Measurements from ENCODE around the gene RCCD1. TPM values are rescaled to one million over a fixed set of nuclear protein-coding genes. Genes with fewer than 3 reads are reported as not detected.

RCCD1 gene
- total RNA-seq, 1 experiment from 2014 or later = 51.5 TPM

DNA sequence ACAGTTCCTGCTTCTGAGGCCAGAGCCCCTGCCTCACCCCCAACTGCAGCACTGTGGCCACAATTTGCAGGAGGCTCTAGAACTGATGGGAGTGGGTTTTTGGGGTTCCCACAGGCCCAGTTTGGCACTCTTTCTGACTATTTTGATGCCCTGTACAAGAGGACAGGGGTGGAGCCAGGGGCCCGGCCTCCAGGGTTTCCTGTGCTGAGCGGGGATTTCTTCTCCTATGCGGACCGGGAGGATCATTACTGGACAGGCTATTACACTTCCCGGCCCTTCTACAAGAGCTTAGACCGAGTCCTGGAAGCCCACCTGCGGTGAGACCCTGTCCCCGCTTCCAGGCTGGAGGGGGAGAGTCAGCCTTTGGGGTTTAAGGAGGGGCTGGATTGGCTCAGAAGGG, 44.7 kb upstream of the RCCD1 start:
- no peaks in the 10 kb centered on the region for H3K79me2 ChIP-seq (ENCODE audit: low read depth)
- H3K4me2 ChIP-seq = no peak overlapping the region
- H3K9me2 ChIP-seq (ENCODE audit: insufficient read depth) = no peaks in the 10 kb centered on the region
- H3K4me3 ChIP-seq = no peak overlapping the region
- no peak for DNase-seq
- no peak overlapping the region for H2AFZ ChIP-seq
- CTCF ChIA-PET = interaction anchor here (0.6 kb wide), 1 partner anchor 9 kb away, joined by 7 read pairs; no protein-coding TSS in a partner anchor
- H3K27me3 ChIP-seq (ENCODE audit: insufficient read depth, low read depth) = no peaks in the 10 kb centered on the region
- no TSS peak for BruUV-seq (replicated peaks)
- intact Hi-C loops (cut with micrococcal nuclease; ENCODE audit: unreplicated experiment) = no loop called here
- TF ChIP-seq EZH2 (IDR thresholded peaks at IDR 0.05; ENCODE audit: low read depth) = no peak
- TF ChIP-seq, protein P1, sequence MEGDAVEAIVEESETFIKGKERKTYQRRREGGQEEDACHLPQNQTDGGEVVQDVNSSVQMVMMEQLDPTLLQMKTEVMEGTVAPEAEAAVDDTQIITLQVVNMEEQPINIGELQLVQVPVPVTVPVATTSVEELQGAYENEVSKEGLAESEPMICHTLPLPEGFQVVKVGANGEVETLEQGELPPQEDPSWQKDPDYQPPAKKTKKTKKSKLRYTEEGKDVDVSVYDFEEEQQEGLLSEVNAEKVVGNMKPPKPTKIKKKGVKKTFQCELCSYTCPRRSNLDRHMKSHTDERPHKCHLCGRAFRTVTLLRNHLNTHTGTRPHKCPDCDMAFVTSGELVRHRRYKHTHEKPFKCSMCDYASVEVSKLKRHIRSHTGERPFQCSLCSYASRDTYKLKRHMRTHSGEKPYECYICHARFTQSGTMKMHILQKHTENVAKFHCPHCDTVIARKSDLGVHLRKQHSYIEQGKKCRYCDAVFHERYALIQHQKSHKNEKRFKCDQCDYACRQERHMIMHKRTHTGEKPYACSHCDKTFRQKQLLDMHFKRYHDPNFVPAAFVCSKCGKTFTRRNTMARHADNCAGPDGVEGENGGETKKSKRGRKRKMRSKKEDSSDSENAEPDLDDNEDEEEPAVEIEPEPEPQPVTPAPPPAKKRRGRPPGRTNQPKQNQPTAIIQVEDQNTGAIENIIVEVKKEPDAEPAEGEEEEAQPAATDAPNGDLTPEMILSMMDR (conservative IDR thresholded peaks at IDR 0.05) = no peak
- POLR2A ChIA-PET (ENCODE audit: unreplicated experiment) = no interaction called here
- peaks cover 6% of the 10 kb centered on the region; the same call in 1 of the 2 replicates for H3F3A ChIP-seq (ENCODE audit: insufficient read depth, low read depth)
- H4K20me1 ChIP-seq (ENCODE audit: insufficient read depth) = no peaks in the 10 kb centered on the region
- no peaks in the 10 kb centered on the region for H3K9me3 ChIP-seq (ENCODE audit: insufficient read depth, low read depth)
- no peak overlapping the region for H3K27ac ChIP-seq
- H3K4me1 ChIP-seq (replicated peaks; ENCODE audit: insufficient read depth) = no peaks in the 10 kb centered on the region
- H3K36me3 ChIP-seq (ENCODE audit: low read depth) = no peaks in the 10 kb centered on the region

- no peak overlapping the region for H3K4me2 ChIP-seq
- no peak for TF ChIP-seq EZH2 (IDR thresholded peaks at IDR 0.05; ENCODE audit: low read depth)
- TF ChIP-seq, protein P1 (conservative IDR thresholded peaks at IDR 0.05) = no peak
- DNase-seq = no peak
- no TSS peak for BruUV-seq (replicated peaks)
- H3K9me2 ChIP-seq (ENCODE audit: insufficient read depth) = no peaks in the 10 kb centered on the region
- no peak overlapping the region for H3K27ac ChIP-seq
- POLR2A ChIA-PET (ENCODE audit: unreplicated experiment) = no interaction called here
- H3K4me1 ChIP-seq (replicated peaks; ENCODE audit: insufficient read depth) = no peaks in the 10 kb centered on the region
- no peaks in the 10 kb centered on the region for H4K20me1 ChIP-seq (ENCODE audit: insufficient read depth)
- intact Hi-C loops (cut with micrococcal nuclease; ENCODE audit: unreplicated experiment) = no loop called here
- no peak overlapping the region for H2AFZ ChIP-seq
- no peaks in the 10 kb centered on the region for H3K27me3 ChIP-seq (ENCODE audit: insufficient read depth, low read depth)
- no peaks in the 10 kb centered on the region for H3K36me3 ChIP-seq (ENCODE audit: low read depth)
- no peaks in the 10 kb centered on the region for H3K79me2 ChIP-seq (ENCODE audit: low read depth)
- H3K9me3 ChIP-seq (ENCODE audit: insufficient read depth, low read depth) = no peaks in the 10 kb centered on the region
- H3F3A ChIP-seq (ENCODE audit: insufficient read depth, low read depth) = peaks cover 6% of the 10 kb centered on the region; the same call in 1 of the 2 replicates
- no peak overlapping the region for H3K4me3 ChIP-seq
- CTCF ChIA-PET = no interaction called here
Measured at GRCh38 chr15:90910441-90911301, 44.0 kb upstream of the RCCD1 start.

- no peaks in the 10 kb centered on the region for H3K27me3 ChIP-seq (ENCODE audit: insufficient read depth, low read depth)
- no peaks in the 10 kb centered on the region for H3K9me2 ChIP-seq (ENCODE audit: insufficient read depth)
- H3K4me1 ChIP-seq (replicated peaks; ENCODE audit: insufficient read depth) = no peaks in the 10 kb centered on the region
- POLR2A ChIA-PET (ENCODE audit: unreplicated experiment) = no interaction called here
- TF ChIP-seq, protein P1 (conservative IDR thresholded peaks at IDR 0.05) = no peak
- no peak for TF ChIP-seq EZH2 (IDR thresholded peaks at IDR 0.05; ENCODE audit: low read depth)
- H4K20me1 ChIP-seq (ENCODE audit: insufficient read depth) = no peaks in the 10 kb centered on the region
- H3K9me3 ChIP-seq (ENCODE audit: insufficient read depth, low read depth) = no peaks in the 10 kb centered on the region
- no peak overlapping the region for H3K4me3 ChIP-seq
- CTCF ChIA-PET = no interaction called here
- no peaks in the 10 kb centered on the region for H3K79me2 ChIP-seq (ENCODE audit: low read depth)
- no peak overlapping the region for H3K4me2 ChIP-seq
- DNase-seq = no peak
- no TSS peak for BruUV-seq (replicated peaks)
- H3K36me3 ChIP-seq (ENCODE audit: low read depth) = no peaks in the 10 kb centered on the region
- intact Hi-C loops (cut with micrococcal nuclease; ENCODE audit: unreplicated experiment) = no loop called here
- peaks cover 6% of the 10 kb centered on the region; the same call in 1 of the 2 replicates for H3F3A ChIP-seq (ENCODE audit: insufficient read depth, low read depth)
- no peak overlapping the region for H2AFZ ChIP-seq
- no peak overlapping the region for H3K27ac ChIP-seq
Measured at GRCh38 chr15:90911302-90911623, 43.4 kb upstream of the RCCD1 start.

Measured in PC-9 (cell line).